GM19395 (cell line): ENCODE data around the gene MYH16.
"Not testable (repeated sequence)": the region's sequence is repeated elsewhere in the genome, so short reads cannot be mapped to it uniquely, and the experiment has no call there.

Experiments
- ATAC-seq: cut with Tn5 transposase; IDR thresholded peaks from one replicate; pipeline ENCODE4 v1.9.1; 2021; ENCODE audit warnings: mild to moderate bottlenecking, moderate library complexity; ENCODE audit not compliant: unreplicated experiment

The MYH16 gene

GRCh38 chr7:99257675-99258074 is 15.0 kb upstream of the MYH16 start:
- ATAC-seq: no peak

- no peak for ATAC-seq
These were observed 14.1 kb upstream of the MYH16 start for GRCh38 chr7:99258501-99258900.

GRCh38 chr7:99260395-99260794 is 12.2 kb upstream of the MYH16 start:
- no peak for ATAC-seq

- no peak for ATAC-seq
These were observed 11.0 kb upstream of the MYH16 start for GRCh38 chr7:99261646-99262045.

GRCh38 chr7:99265848-99266480 is 6.7 kb upstream of the MYH16 start:
- ATAC-seq: no peak

- ATAC-seq: no peak
These were observed 5.2 kb upstream of the MYH16 start for GRCh38 chr7:99267481-99267840.

GRCh38 chr7:99267841-99268576 is 4.6 kb upstream of the MYH16 start:
- ATAC-seq: no peak

- no peak for ATAC-seq
These were observed 4.1 kb upstream of the MYH16 start for GRCh38 chr7:99268577-99268908.

- ATAC-seq: no peak
These were observed 1.9 kb upstream of the MYH16 start for GRCh38 chr7:99270702-99271101.

GRCh38 chr7:99273561-99273960 is 922 bp downstream of the MYH16 start:
- ATAC-seq: not testable (repeated sequence)

- not testable (repeated sequence) for ATAC-seq
These were observed 2.3 kb downstream of the MYH16 start for GRCh38 chr7:99274908-99275307.

- ATAC-seq: no peak
These were observed 2.9 kb downstream of the MYH16 start for GRCh38 chr7:99275496-99275895.

GRCh38 chr7:99278180-99278579 is 5.5 kb downstream of the MYH16 start:
- no peak for ATAC-seq

- not testable (repeated sequence) for ATAC-seq
These were observed 11.5 kb downstream of the MYH16 start for GRCh38 chr7:99284165-99284564.

- no peak for ATAC-seq
These were observed 15.3 kb downstream of the MYH16 start for GRCh38 chr7:99287779-99288534.

- no peak for ATAC-seq
These were observed 16.5 kb downstream of the MYH16 start for GRCh38 chr7:99289185-99289584.

- not testable (repeated sequence) for ATAC-seq
These were observed 17.5 kb downstream of the MYH16 start for GRCh38 chr7:99290148-99290547.

GRCh38 chr7:99290980-99291607 is 18.5 kb downstream of the MYH16 start:
- no peak for ATAC-seq

GRCh38 chr7:99292127-99292526 is 19.5 kb downstream of the MYH16 start:
- no peak for ATAC-seq

GRCh38 chr7:99293167-99293566 is 20.5 kb downstream of the MYH16 start:
- ATAC-seq: no peak

- no peak for ATAC-seq
These were observed 21.0 kb downstream of the MYH16 start for GRCh38 chr7:99293650-99294049.

- no peak for ATAC-seq
These were observed 23.8 kb downstream of the MYH16 start for GRCh38 chr7:99296471-99296870.
